Mucosa of descending colon (tissue), 3 donors: ENCODE measurements around the gene KCNJ6. TPM values are rescaled to one million over a fixed set of nuclear protein-coding genes. Genes with fewer than 3 reads are reported as not detected.

Experiments
- ATAC-seq: fragments of 200-7000 bp; cut with Tn5 transposase; one replicate; pipeline ENCODE4 v1.9.1; 2020; ENCODE audit warnings: mild to moderate bottlenecking, moderate library complexity
- DNase-seq, 3 donors: peaks; one replicate each; pipeline ENCODE4 v3.0.0-alpha.2; 2020
- H3K36me3 ChIP-seq: fragments of 200-600 bp; one replicate; pipeline ENCODE4 v1.8.0; 2021; ENCODE audit warnings: low read depth, mild to moderate bottlenecking
- H3K4me1 ChIP-seq: fragments of 200-600 bp; one replicate; pipeline ENCODE4 v1.8.0; 2021; ENCODE audit warnings: low read depth, mild to moderate bottlenecking
- H3K4me3 ChIP-seq: fragments of 200-600 bp; one replicate; pipeline ENCODE4 v1.8.0; 2021; ENCODE audit warnings: mild to moderate bottlenecking
- H3K9me3 ChIP-seq: fragments of 200-600 bp; one replicate; pipeline ENCODE4 v1.8.0; 2021; ENCODE audit warnings: mild to moderate bottlenecking
- CTCF ChIP-seq: fragments of 200-600 bp; IDR thresholded peaks from one replicate; pipeline ENCODE4 v1.8.0; 2022; ENCODE audit warnings: antibody characterized with exemption, mild to moderate bottlenecking
- intact Hi-C, 2 donors: fragments of 100-400 bp; cut with DNase I in 1 of 2; cut with micrococcal nuclease in 1 of 2; formaldehyde crosslinking; loops; one replicate each; pipeline versions ENCODE4 v1.11.0 to v1.11.1; 2022; cut with DNase I, micrococcal nuclease
- total RNA-seq, 3 donors: library from RNA; stranded (reverse); fragmentation: NEBNext Ultra II Directional in 2 of 3; extraction: Animal tissue kit (Norgen Biotek cat#: 25700) in 2 of 3; gene quantifications; one replicate each; pipeline versions ENCODE4 v1.2.1 to v1.2.4, GENCODE V29; 2021 to 2023
- donor health status: DM: no; HTN: no; CAD: no; lungs with moderate emphysema.
- donor health status: DM: no; HTN: no; CAD: no.
- donor health status: DM: no; HTN: yes; CAD: no.

Gene KCNJ6
- total RNA-seq, 3 donors from 2014 or later = 0.09 to 0.19 (median 0.14) TPM

DNA sequence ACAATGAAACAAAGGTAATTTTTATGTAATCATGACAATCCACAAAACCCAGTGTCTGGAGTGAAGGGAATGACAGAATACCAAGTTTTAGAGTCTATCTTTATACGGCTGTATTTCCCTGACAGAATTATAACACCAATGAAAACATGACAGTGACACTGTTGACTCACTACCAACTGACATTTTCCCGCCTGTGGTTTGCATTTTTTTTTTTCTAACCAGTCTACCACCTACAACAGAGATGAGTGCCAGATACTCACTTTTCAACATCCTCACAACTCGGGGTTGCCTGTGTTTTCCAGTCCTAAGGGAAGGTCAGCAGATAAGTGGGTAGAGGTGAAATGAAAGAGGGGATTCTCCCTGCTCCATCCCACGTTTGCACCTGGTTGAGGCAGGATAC, 118.9 kb downstream of the KCNJ6 start:
- TF ChIP-seq CTCF = no peak
- intact Hi-C loops = no loop called here
- no peak for DNase-seq
- Histone ChIP-seq H3K4me1 (no peaks in the 10 kb centered on the region), H3K4me3 (no peak overlapping the region), H3K9me3 (no peaks in the 10 kb centered on the region), H3K36me3 (no peaks in the 10 kb centered on the region)
- no peak for ATAC-seq

DNA sequence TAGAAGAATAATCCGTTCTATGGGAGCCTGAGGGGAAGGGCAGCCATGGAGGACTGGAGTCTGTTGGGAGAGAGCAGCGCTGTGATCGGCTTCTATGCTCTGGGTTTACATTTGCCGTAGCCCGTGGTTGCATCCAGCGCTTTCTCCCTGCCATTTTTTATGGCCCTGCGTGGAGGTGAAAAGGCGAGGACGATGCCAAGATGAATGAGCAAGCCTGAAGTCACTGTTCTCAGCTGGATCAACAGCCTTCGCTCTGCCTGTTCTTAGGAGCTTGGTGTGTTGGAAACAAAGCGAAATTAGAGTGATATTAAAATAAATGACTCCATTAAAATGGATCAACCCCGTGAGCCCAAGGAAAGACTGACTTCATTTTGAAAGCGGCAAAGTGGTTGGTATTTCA, 120.2 kb downstream of the KCNJ6 start:
- intact Hi-C loops = no loop called here
- DNase-seq (no peak), ATAC-seq (no peak)
- no peak for TF ChIP-seq CTCF
- H3K4me1 ChIP-seq = no peaks in the 10 kb centered on the region
- H3K4me3 ChIP-seq = no peak overlapping the region
- H3K36me3 ChIP-seq = no peaks in the 10 kb centered on the region
- no peaks in the 10 kb centered on the region for H3K9me3 ChIP-seq

GRCh38 chr21:37793660-37794059, 122.6 kb downstream of the KCNJ6 start:
- no peaks in the 10 kb centered on the region for H3K36me3 ChIP-seq
- no peak for DNase-seq
- ATAC-seq = no peak
- TF ChIP-seq CTCF = no peak
- no peak overlapping the region for H3K4me3 ChIP-seq
- H3K9me3 ChIP-seq = no peaks in the 10 kb centered on the region
- H3K4me1 ChIP-seq = no peaks in the 10 kb centered on the region
- intact Hi-C loops = no loop called here

- intact Hi-C loops = no loop called here
- TF ChIP-seq CTCF = no peak
- DNase-seq = no peak
Observed at GRCh38 chr21:37792046-37792445, 124.2 kb downstream of the KCNJ6 start.

GRCh38 chr21:37790905-37791304, 125.4 kb downstream of the KCNJ6 start:
- ATAC-seq (no peak), DNase-seq (no peak)
- Histone ChIP-seq H3K4me1 (no peaks in the 10 kb centered on the region), H3K36me3 (no peaks in the 10 kb centered on the region), H3K4me3 (no peak overlapping the region), H3K9me3 (no peaks in the 10 kb centered on the region)
- intact Hi-C loops = no loop called here
- no peak for TF ChIP-seq CTCF

More at GRCh38 chr21:37792046-37792445, 124.2 kb downstream of the KCNJ6 start:
- no peak for ATAC-seq
- no peaks in the 10 kb centered on the region for H3K36me3 ChIP-seq
- no peaks in the 10 kb centered on the region for H3K9me3 ChIP-seq
- no peak overlapping the region for H3K4me3 ChIP-seq
- H3K4me1 ChIP-seq = no peaks in the 10 kb centered on the region

- intact Hi-C loops = no loop called here
- no peak for ATAC-seq
- TF ChIP-seq CTCF = no peak
- no peaks in the 10 kb centered on the region for H3K9me3 ChIP-seq
- H3K4me1 ChIP-seq = no peaks in the 10 kb centered on the region
- no peak overlapping the region for H3K4me3 ChIP-seq
- no peaks in the 10 kb centered on the region for H3K36me3 ChIP-seq
- DNase-seq = no peak
Observed at GRCh38 chr21:37788503-37788902, 127.8 kb downstream of the KCNJ6 start.
